NCI-H510A treated with DMSO at 0.1 percent for 48 hours (cell line): Measurements from ENCODE around the gene CDH20.

Source experiments
- DNase-seq: peaks from one replicate; lab custom pipeline; 2025; lab: John Stamatoyannopoulos, UW

The CDH20 gene

DNA sequence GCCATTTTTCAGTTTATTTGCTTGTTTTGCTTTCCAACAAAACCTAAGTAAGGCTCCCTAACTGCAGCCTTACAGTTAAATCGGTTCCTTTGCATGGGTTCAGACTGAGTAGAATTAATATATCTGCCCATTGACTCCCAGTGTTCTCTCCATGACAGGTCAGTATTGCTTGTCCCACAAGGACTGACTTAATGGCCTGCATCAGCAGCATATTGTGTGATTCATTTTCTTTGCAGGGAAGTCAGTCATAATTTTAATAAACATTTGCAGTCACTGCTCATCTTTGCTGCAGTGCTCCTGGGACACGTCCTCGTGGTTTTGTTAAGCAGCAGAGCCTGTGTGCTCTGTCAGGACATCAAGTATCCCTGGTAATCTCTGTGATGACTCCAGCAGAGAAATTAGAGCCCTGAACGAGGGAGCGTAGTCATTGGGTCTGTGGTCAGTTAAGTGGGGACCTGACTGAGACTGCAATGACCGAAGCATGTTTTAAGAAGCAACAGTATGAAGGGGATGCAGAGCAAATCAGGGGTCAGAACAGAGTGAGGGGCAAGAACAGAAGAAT is 93.3 kb downstream of the CDH20 start:
- DNase-seq: no peak

DNA sequence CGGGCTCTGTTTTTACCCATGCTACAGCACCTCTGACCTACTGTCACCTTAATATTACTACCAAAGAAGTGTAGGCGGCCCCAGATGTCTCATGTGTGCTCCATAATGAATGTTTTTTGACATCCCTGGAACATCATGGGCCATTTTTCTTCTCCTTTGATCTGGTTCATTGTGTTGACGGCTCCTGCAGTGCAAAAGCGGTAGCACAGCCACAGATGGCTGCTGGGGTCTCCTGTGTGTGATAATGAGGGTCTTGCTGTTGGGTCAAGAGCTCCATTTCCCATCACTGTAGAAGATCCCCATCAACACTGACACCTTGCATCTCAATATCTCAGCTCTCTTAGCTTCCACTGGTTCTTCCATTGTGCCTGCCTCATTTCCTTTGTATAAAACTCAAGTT is 95.0 kb downstream of the CDH20 start:
- DNase-seq: no peak

DNA sequence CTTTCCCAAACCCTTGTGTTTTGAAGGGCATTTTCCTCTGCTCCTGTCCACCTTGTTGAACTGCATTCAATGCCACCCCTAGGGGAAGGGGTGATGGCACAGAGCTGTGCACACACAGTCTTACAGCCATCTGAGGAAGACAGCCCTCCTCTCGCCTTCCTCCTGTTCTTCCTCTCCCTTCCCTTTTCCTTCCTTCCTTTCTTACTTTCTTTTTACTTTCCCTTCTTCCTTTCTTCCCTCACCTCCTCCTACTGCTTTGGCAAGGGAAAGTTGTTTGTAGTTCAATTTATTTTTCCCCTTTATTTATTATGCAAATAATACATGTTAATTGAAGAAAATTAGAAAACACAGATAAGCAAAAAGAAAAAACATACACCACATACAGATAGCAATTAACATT is 99.4 kb downstream of the CDH20 start:
- no peak for DNase-seq

DNA sequence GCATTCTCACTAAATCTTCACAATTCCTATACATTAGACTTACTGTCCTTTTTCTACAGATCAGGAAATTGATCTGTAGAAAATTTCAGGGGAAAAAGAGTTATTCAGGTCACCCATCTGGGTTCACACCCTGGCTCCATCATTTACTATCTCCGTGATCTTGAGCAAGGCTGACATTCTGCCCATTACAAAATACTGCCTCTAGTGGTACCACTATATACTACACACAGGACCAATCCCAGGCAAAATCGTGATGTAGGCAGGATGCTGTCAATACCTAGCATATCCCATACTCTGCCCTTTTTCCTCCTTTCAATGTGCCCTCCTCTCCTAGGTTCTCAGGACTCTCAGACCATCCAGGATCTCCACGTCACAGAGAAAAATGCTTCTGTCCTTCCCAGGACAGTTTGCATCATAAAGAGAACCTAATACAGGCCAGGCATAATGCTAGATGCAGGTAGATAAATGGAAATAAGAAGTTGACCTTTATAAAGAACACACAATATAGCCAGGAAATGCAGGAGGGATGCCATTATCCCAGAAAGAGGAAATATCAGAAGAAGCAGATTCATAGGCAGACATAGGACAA is 101.9 kb downstream of the CDH20 start:
- DNase-seq: no peak

DNA sequence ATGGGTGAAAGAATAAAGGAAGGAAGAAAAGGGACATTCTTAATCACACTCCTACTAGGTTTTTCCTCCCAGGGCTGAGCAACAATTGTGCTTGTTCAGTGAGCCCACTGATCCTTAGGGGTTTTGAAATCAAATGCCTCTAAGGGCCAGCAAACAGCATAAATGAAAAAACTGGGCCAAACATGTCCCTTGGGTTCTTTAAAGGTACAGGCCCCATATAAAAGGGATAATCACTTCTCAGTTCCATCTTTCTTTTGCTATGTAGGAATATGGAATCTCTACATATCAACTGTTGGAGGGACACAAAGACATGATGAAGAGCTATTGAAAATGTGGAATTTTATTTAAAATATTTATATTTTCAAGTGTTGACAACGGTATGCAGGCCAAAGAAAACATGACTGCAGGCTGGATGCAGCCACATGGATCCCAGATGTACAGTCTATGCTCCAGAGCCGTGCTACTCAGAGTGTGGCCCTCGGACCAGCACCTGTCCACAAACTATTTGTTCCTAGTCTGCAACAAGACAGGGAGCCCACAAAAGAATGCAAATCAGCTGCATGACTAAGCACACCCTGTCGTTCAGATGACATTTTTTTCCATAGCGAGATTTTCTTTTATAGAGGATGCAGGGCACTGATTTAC is 110.0 kb downstream of the CDH20 start:
- no peak for DNase-seq

DNA sequence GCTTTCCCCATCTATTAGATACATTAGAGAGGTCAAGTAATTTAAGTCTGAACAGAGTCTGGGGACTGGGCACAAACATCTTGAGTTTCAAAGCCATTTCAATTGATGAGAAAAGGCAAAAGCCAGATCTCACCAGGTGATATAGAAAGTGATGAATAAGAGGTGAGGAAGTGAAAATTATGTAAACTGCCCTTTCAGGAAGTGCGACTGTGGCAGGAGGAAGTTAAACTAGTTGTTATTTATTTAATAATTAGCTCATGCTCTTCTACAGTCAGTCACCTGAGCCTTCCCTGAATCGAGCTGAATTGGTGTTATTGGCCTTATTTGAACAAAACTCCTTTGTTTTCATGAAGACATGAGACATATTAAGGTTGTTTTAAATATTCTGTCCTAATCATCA is 115.1 kb downstream of the CDH20 start:
- DNase-seq: no peak

DNA sequence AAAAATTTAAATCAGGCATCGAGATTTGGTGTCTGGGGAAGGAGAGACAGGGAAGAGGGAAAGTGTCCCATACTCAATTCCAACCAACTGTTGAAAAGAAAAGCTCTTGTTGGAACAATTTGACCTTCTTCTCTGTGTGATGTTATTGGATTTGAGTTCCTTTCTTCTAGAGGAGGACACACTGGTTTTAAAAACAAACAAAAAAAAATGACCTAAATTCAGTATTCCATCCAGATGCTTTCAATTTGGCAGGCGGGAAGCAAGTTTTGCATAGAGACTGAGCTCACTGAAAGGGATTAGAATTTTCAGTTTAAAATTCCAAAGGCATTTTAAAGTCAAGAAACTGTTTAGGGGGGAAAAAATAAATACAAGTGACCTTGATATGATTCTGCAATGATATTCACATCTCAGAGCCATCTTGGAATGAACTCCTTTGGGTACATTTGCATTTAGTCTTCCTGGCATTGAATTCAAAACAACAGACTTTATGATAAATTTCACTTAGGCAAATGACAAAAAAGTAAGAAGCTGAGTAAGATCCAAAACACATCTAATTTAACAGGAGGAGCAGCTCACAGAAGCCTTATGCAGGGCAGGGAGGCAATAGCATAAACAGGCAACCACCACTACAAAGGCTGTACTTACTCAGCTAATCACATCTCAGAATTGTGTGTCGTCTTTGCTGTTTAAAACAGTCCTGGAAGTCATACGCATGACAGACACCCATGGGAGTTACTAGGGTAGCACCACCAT is 126.8 kb downstream of the CDH20 start:
- DNase-seq: no peak

DNA sequence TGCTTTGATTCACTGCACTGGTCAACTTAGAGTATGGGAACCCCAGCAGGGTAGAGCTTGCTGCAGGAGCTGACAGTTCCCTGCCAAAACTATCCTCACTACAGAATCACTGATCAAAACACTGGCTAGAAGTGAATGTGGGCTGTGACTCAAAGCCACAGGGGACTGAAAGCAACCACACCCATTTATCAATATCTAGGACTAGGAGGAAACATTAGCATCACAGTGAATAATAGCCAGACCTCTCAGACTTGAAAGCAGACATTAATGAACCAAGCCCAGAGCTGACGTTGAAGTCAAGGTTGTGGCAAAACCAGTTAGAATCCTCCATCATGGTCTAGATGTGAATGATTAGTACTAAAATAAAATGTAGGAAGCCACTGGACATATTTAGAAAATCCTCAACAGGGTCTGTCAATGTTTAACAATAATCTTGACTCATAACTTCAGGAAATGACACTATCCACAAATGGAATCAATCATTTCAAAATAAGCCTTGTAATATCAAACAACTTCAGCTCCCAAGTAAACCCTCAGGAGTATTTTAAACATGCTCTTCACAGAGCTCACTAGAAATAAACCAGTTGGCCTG is 131.4 kb downstream of the CDH20 start:
- DNase-seq: no peak

DNA sequence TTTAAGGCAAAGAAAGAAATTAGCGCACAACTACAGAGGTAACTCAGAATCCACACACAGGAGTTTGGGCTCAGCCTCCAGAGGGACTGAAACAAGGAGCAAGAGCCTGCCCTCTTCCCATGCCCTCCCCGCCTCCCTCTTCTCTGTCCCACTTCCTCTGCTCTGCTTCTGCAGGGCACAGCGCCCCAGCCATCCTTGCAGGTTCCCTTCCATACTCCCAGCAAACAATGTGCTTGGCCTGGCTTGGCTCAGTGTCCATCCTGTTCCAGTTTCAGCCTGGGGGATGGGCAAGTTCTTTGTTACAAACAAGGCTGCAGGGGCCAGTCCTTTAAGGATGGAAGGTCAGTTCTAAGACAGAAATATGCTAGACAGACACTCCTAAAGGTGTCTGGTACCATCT is 133.5 kb downstream of the CDH20 start:
- no peak for DNase-seq

DNA sequence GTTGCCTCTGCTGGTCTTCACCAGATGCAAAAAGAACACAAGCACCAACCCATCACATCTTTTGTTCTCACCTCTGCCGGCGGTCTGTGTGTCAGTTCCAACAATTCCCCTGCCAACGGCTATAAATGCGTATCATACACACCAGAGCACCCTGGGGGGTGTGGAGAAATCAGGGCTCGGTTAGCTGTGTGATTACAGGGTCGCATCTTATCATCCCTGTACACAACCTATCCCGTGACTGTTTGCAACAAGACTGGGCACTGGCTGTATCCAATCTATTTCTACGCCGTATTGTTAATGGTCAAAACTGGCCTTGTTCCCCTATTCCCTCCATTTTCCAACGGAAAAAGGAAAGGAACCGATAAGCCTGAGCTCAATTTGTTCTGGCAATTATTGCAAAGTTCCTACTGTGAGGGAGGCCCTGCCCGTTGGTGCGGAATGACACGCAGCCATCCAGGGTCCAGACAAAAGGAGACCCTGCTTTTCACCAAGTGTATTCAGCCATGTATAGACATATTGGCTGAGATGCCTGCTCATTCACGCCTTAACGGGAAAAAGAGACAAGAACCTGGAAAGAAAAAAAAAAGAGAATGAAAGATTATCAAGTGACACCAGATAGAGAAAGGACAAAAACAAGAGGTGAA is 136.9 kb downstream of the CDH20 start:
- DNase-seq: no peak

DNA sequence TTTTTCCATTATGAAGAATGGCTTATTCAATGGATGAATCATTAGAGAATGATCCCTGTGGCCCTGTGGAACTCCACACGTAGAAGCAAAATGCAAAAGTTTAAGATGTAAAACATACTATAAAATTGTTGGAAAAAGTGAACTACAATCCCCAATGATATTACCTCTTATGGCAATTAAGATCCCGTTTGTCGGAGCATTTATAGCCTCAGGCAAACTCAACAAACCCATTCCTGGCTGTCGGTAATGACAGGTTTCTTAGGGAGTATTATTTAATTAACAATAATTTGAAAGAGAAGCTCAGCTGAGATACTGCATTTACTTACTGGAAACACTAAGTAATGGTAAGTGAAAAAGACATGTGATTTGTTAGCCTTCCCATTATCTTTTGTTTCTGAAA is 138.3 kb downstream of the CDH20 start:
- no peak for DNase-seq

DNA sequence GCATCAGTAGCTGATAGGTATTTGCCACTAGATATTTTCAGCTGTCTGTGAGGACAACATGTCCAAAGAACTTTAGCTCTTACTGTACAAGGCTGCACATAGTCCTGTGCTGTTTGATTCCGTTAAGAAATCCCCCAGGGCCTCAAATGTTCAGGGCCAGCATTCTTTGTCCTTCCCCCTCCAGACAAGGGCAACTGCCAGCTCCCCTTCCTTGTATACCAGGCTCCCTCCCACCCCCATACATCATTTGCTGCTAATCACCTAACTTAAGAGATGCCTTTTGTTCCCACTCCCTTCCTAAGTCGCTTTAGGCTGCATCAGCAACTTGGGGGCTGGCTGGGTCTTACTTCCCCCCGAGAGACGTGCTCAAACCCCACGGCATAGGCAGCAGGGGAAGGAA is 138.7 kb downstream of the CDH20 start:
- DNase-seq: no peak

DNA sequence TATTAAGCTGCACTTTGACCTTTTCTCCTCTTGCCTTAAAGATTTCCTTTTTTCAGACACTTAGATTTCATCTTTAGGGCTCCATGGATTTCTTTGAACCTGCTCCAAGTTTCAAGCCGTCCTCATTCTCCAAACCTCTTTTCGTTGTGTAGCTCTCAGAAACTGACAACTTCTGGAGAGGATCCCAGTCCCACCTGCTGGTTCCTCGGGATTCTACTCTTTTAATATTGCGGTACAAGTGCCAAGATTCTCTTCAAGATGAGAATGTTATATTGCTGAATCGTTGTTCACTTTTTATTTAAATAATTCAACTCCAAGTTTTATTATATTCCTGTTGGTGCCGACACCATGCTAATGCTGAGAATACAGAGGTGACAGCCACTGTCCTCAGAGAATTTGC is 141.1 kb downstream of the CDH20 start:
- no peak for DNase-seq

DNA sequence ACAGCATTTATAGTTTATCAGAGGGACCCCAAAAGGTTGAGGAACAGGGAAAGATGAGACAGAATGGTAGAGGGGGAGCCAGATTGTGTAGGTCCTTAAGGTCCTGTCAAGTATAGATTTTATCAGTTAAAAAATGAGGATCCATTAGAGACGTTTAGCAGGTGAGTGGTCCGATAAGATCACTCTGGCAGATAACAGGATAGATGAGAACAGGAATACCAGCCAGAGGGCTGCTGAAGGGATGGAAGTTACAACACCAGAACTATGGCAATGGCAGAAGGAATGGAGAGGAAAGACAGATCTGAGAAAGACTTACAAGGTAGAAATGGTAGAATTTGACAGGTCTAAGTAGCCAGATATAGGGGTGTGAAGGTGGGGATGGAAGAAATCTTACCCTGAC is 141.7 kb downstream of the CDH20 start:
- DNase-seq: no peak

DNA sequence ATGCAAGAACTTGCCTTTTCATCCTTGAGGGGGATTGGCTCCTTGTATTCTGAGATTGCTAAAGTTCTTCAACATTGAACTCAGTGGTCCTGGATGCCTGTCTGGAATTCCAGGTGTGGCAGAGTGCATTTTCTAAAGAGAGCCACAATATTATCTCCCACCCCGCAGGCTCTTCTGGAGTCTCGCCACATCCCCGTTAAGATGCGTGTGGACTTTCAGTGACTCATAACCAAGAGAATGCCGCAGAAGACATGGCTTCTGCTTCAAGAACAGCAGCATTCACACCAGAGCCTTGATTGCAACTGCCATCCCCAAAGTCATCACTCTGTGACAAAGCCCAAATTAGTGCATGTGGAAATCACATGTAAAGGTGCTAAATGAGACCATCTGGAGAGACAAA is 142.7 kb downstream of the CDH20 start:
- no peak for DNase-seq

DNA sequence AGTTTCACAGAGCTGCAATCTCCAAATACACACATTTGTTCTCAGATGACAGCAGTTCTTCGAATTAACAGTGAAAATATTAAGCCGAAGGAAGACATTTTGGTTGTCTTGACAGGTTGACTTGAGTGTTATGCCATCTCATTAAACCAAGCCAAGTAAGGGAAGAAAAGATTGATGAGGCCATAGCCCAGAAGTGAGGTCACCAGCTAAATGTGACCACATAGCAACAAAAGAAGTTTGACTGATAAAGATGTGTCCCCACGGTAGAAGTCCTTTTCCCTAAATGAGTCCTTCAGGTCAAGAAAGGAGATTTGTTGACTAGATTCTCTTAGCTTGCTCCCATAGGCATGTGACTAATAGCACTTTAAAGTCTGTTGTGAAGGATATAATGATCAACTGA is 156.1 kb downstream of the CDH20 start:
- DNase-seq: no peak

DNA sequence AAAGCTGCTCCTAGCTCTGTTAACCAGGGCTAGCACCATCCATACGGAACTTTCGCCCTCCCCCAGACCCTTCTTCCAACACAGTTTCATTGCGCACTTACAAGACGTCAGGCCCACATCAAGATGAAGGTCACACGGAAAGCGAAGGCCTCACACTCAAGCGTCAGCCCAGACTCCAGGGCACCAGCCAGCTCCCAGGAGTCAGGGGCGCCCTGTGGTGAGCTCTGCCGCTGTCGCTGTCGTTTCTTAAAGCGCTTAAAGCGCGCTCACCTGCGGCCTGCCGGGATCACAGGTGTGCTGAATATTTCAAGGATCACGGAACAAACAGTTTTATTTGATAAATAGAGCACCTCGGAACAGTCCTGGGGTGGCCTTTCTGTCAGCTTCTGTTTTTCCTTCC is 163.1 kb downstream of the CDH20 start:
- DNase-seq: peak; percentile 51

DNA sequence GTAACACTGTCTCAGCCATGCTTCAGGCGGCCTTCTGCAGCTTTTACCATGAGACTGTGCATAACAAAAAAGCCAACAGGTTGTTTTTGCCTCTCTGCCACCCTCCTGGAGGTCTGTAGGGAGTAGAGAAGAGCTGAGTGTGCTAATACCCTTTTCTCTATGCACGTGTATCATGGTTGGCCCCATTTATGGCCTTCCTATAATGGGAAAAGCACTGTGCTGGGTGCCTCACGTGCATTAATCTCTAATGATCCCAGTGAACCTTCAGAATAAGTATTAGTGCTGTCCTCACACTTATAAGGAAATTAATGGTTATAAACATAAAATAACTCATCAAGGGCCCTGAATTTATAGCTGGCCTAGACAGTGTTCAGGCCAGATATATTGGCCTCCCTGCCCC is 164.2 kb downstream of the CDH20 start:
- DNase-seq: no peak

DNA sequence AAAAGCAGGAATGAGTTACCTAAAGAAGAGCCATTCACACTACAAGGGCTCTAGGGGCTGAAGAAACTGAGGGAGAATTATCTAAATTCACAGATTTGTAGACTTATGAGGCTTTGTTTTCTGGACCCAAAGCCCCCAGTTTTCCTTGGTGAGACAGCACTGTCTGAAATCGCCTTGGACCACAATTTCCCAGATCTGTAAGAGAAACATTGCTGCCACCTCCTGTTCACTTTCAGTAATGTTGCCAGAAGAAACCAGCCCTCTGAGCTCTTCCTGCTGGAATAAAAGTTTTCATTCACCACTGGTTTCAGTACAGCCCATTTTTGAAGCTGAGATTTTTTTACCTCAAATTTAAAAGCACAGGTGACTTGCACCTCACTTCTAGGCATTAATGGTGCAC is 169.2 kb downstream of the CDH20 start:
- peak; percentile 90 for DNase-seq

DNA sequence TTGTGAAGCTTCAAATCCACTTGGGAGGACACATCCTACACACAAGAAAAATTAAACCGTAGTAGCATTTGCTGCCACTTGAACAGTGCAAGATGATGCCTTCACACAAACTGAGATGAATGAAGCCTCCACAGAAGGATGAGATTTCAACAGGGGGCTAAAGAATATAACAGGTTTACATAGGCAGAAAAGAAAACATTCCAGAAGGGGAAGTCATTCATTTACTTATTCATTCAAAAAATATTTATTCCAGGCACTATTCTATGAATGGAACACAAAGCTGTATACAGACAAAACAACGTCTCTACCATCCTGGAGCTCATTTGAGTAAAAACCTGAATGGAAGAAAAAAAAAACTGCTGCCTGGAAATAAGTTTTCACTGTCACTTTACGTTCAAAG is 170.5 kb downstream of the CDH20 start:
- no peak for DNase-seq

DNA sequence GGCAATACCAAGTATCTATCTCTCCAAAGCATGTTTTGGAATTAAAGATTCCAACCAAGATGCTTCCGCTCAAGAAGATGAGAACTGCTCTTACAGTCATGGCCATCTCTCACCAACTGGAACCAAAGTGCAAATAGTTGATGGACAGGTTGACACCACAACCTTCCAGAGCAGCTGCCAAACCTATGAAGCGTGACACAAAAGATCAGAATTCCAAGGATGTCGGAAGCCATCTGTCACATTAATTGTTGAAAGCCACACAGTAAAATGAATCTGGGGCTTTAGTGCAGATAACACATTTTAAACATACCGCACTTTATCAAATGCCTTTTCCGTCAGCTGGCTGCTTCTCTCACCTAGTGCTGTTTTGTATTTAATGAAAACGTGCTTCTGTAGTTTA is 195.7 kb downstream of the CDH20 start:
- DNase-seq: peak; percentile 19

DNA sequence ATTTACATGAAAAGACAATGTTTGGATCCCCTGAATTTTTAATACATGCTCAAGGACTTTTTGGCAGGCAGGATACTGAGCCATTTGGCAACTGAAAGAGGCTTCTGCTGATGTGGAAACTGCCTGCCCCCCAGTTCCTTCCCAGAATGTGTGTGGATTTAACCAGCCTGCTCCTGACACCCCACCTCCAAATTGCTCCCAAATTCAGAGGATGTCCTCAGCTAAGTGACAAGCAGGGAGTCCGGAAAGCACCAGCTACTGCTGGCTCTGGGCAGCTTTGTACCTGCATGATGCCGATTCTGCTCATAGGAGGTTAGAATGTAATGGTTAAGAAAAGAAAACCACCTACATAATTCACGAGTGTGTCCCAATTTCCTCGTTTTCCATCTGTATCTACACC is 197.5 kb downstream of the CDH20 start:
- DNase-seq: no peak
